GM18520 (cell line): ENCODE measurements around the gene DENND1B.
"Not testable (repeated sequence)": the region's sequence is repeated elsewhere in the genome, so short reads cannot be mapped to it uniquely, and the experiment has no call there.

Experiments
- ATAC-seq: cut with Tn5 transposase; IDR thresholded peaks from one replicate; pipeline ENCODE4 v1.9.1; 2021; ENCODE audit not compliant: unreplicated experiment

Gene DENND1B

GRCh38 chr1:197745911-197746310, 29.4 kb downstream of the DENND1B start:
- ATAC-seq = no peak

- ATAC-seq = no peak
Observed at GRCh38 chr1:197744979-197745378, 30.3 kb downstream of the DENND1B start.

GRCh38 chr1:197743578-197743977, 31.7 kb downstream of the DENND1B start:
- no peak for ATAC-seq

- no peak for ATAC-seq
Observed at GRCh38 chr1:197740992-197741391, 34.3 kb downstream of the DENND1B start.

GRCh38 chr1:197738927-197739326, 36.4 kb downstream of the DENND1B start:
- no peak for ATAC-seq

- no peak for ATAC-seq
Observed at GRCh38 chr1:197737916-197738315, 37.4 kb downstream of the DENND1B start.

GRCh38 chr1:197736685-197737084, 38.6 kb downstream of the DENND1B start:
- no peak for ATAC-seq

- no peak for ATAC-seq
Observed at GRCh38 chr1:197735461-197735860, 39.8 kb downstream of the DENND1B start.

- no peak for ATAC-seq
Observed at GRCh38 chr1:197733324-197733723, 42.0 kb downstream of the DENND1B start.

GRCh38 chr1:197732187-197732586, 43.1 kb downstream of the DENND1B start:
- no peak for ATAC-seq

- ATAC-seq = no peak
Observed at GRCh38 chr1:197731449-197731848, 43.8 kb downstream of the DENND1B start.

GRCh38 chr1:197725976-197726375, 49.3 kb downstream of the DENND1B start:
- ATAC-seq = no peak

GRCh38 chr1:197725044-197725443, 50.2 kb downstream of the DENND1B start:
- ATAC-seq = no peak

GRCh38 chr1:197715806-197716205, 59.5 kb downstream of the DENND1B start:
- ATAC-seq = no peak

GRCh38 chr1:197706601-197707000, 68.7 kb downstream of the DENND1B start:
- no peak for ATAC-seq

GRCh38 chr1:197705941-197706340, 69.3 kb downstream of the DENND1B start:
- ATAC-seq = no peak

GRCh38 chr1:197700688-197701087, 74.6 kb downstream of the DENND1B start:
- ATAC-seq = not testable (repeated sequence)

GRCh38 chr1:197696372-197696771, 78.9 kb downstream of the DENND1B start:
- no peak for ATAC-seq

GRCh38 chr1:197695961-197696360, 79.3 kb downstream of the DENND1B start:
- ATAC-seq = no peak

GRCh38 chr1:197692965-197693364, 82.3 kb downstream of the DENND1B start:
- ATAC-seq = peak; percentile 61

- ATAC-seq = no peak
Observed at GRCh38 chr1:197691816-197692215, 83.5 kb downstream of the DENND1B start.

- no peak for ATAC-seq
Observed at GRCh38 chr1:197690074-197690473, 85.2 kb downstream of the DENND1B start.

- no peak for ATAC-seq
Observed at GRCh38 chr1:197688233-197688632, 87.0 kb downstream of the DENND1B start.
